Caco-2 (cell line): ENCODE measurements around the gene KDM2B. TPM values are rescaled to one million over a fixed set of nuclear protein-coding genes. Genes with fewer than 3 reads are reported as not detected.

Source experiments
- Bru-seq: library from RNA; stranded (reverse); fragments of 400-500 nt; gene quantifications from one replicate; lab custom pipeline; 2021; lab: Mats Ljungman, UMichigan
- BruChase-seq, 2 experiments: library from RNA; stranded (reverse); fragments of 400-500 nt; gene quantifications; one replicate each; lab custom pipeline; 2021; lab: Mats Ljungman, UMichigan
- BruUV-seq: library from RNA; stranded (reverse); fragments of 400-500 nt; replicated peaks from 2 replicates; lab custom pipeline; 2021; lab: Mats Ljungman, UMichigan
- CTCF ChIA-PET: fragments of 300-600 bp; sonication (Branson Sonifier 250); formaldehyde crosslinking; loops from one replicate; lab custom pipeline; 2022; ENCODE audit warnings: antibody characterized with exemption; lab: Charles Lee
- POLR2A ChIA-PET: fragments of 300-600 bp; sonication (Branson Sonifier 250); formaldehyde crosslinking; loops from one replicate; lab custom pipeline; 2022; ENCODE audit warnings: antibody characterized with exemption; lab: Charles Lee
- DNase-seq, 2 experiments: peaks; one replicate each; pipeline versions ENCODE4 v3.0.0 to v3.0.0-alpha.2; 2020 to 2022
- H3K27me3 ChIP-seq: replicated peaks from 2 replicates; pipeline ENCODE4 v1.6.0; 2011; ENCODE audit warnings: low read length; ENCODE audit not compliant: control insufficient read depth, insufficient read depth
- H3K36me3 ChIP-seq: 2 replicates; pipeline ENCODE4 v1.5.1; 2011; ENCODE audit warnings: low read length; ENCODE audit not compliant: control insufficient read depth, insufficient read depth
- H3K4me1 ChIP-seq: fragments of 250-450 bp; sonication (Bioruptor Pico); 2 replicates; pipeline ENCODE4 v1.5.1; 2020; ENCODE audit warnings: mild to moderate bottlenecking
- H3K4me3 ChIP-seq: 2 replicates; pipeline ENCODE4 v1.5.1; 2011; ENCODE audit warnings: low read depth, mild to moderate bottlenecking, control low read depth, low read length
- H3K9me3 ChIP-seq: fragments of 250-450 bp; sonication (Bioruptor Pico); 2 replicates; pipeline ENCODE4 v1.5.1; 2020; ENCODE audit warnings: mild to moderate bottlenecking, moderate library complexity
- H3K27ac Mint-ChIP-seq: one replicate; pipeline ENCODE4 v1.8.0; 2022; ENCODE audit warnings: mixed read lengths; ENCODE audit not compliant: unreplicated experiment
- H3K27me3 Mint-ChIP-seq: one replicate; pipeline ENCODE4 v1.8.0; 2022; ENCODE audit warnings: mixed read lengths; ENCODE audit not compliant: insufficient read depth, unreplicated experiment
- H3K36me3 Mint-ChIP-seq: one replicate; pipeline ENCODE4 v1.8.0; 2022; ENCODE audit warnings: mild to moderate bottlenecking, mixed read lengths; ENCODE audit not compliant: insufficient read depth, unreplicated experiment
- H3K4me1 Mint-ChIP-seq: one replicate; pipeline ENCODE4 v1.8.0; 2022; ENCODE audit warnings: low read depth, mixed read lengths; ENCODE audit not compliant: unreplicated experiment
- H3K4me3 Mint-ChIP-seq: one replicate; pipeline ENCODE4 v1.8.0; 2022; ENCODE audit warnings: mild to moderate bottlenecking, moderate library complexity, mixed read lengths; ENCODE audit not compliant: unreplicated experiment
- H3K9me3 Mint-ChIP-seq: one replicate; pipeline ENCODE4 v1.8.0; 2022; ENCODE audit warnings: mixed read lengths; ENCODE audit not compliant: unreplicated experiment
- CTCF ChIP-seq, 2 experiments: fragments of 200-600 bp in 1 of 2; IDR thresholded peaks; 1 replicate in 1 of 2; 2 replicates in 1 of 2; pipeline versions ENCODE4 v1.5.1 to v1.8.0; 2011 to 2022; ENCODE audit warnings: antibody characterized with exemption in 1 of 2, control low read depth in 1 of 2, inconsistent platforms in 1 of 2, low read depth in 1 of 2, low read length in 1 of 2, mild to moderate bottlenecking in 1 of 2, moderate library complexity in 1 of 2; ENCODE audit not compliant: insufficient read depth in 1 of 2, severe bottlenecking in 1 of 2, unreplicated experiment in 1 of 2
- intact Hi-C: fragments of 100-400 bp; cut with micrococcal nuclease; formaldehyde crosslinking; loops from one replicate; pipeline ENCODE4 v1.10.0; 2022; ENCODE audit not compliant: unreplicated experiment
- long read RNA-seq: library from polyadenylated mRNA; stranded (forward); transcript quantifications from one replicate; pipeline ENCODE4 v2.0.0, GENCODE V29; 2022
- total RNA-seq: library from RNA; stranded (reverse); gene quantifications from 2 replicates; pipeline ENCODE4 v1.2.3, GENCODE V29; 2022

The KDM2B gene
- 47.7 and 48.4 TPM in 2 replicates for total RNA-seq
- Bru-seq, nascent RNA, result percentile 62 among the genes with signal in this experiment
- percentile 60 among the genes with signal in this experiment for BruChase-seq, experiment 1, labeled RNA remaining after a 2-hour chase
- percentile 62 among the genes with signal in this experiment for BruChase-seq, experiment 2, labeled RNA remaining after a 6-hour chase
- long read RNA-seq, partial matches to known transcripts, result 3 of 32 reads
- long read RNA-seq, other reads (novel, unspliced or antisense), result 27 of 32 reads

DNA sequence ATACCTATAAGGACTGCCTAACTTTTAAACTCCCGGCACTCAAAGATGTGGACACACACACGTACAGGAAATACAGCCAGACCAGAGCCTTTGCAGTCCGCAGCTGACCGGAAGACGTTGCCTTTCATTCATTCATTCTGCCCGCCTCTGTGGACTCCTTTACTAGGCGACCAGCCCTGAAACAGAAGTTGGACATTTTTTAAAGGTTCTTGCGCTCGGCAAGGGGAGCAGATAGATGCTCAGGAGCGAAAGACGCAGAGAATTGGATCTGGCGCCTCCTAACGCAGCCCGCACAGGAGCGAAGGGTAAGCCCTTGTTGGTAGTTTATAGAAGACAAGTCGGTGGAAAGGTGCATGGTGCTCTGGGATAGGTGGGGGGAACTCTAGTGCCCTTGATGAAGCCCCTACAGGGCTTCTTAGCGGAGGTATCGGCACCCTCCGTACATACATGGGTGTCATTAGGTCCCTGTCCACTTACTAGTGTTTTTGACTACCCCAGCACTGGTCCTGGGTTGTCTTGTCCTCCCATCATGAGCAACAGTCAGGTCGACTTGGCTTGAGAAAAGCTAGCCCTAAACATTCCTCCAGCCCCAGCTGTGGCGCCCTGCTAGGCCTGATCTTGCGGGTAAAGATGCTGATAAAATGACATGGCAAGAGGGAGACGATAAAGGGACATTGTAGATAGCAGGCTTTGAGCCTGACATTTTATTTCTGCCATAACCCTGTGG, at the start of gene KDM2B:
Gene KDM2B (minus strand): TSS at position 65 of the 727 bp plus-strand sequence. CDS start 112 bp downstream, outside the sequence.
- ChIA-PET CTCF (interaction anchor here (0.9 to 1.9 kb wide), 3 partner anchors 29 to 88 kb away, joined by 9 to 16 read pairs (median 10); partner anchors contain the start of gene ORAI1), POLR2A (interaction anchor here (0.5 to 1.0 kb wide), 2 partner anchors 20 to 644 kb away, joined by 3 to 8 read pairs; no protein-coding TSS in a partner anchor)
- Histone ChIP-seq H3K4me1 (peaks cover 48% of the 10 kb centered on the region), H3K4me3 (peak within 1 kb of the TSS; percentile 76), H3K9me3 (no peaks in the 10 kb centered on the region), H3K36me3 (no peaks in the 10 kb centered on the region), H3K27me3 (no peaks in the 10 kb centered on the region)
- Mint-ChIP-seq H3K4me3 (peak within 1 kb of the TSS; percentile 93), H3K9me3 (no peaks in the 10 kb centered on the region), H3K27me3 (no peaks in the 10 kb centered on the region), H3K4me1 (peaks cover 11% of the 10 kb centered on the region), H3K36me3 (peaks cover 20% of the 10 kb centered on the region), H3K27ac (peak within 1 kb of the TSS; percentile 96)
- TF ChIP-seq CTCF (IDR thresholded peaks at IDR 0.05; ENCODE audit: insufficient read depth in 1 of 2, low read depth in 1 of 2, low read length in 1 of 2, severe bottlenecking in 1 of 2, unreplicated experiment in 1 of 2), result no peak
- no peak for DNase-seq
- no TSS peak for BruUV-seq
- intact Hi-C loops, result loop anchor here (2.0 to 5.0 kb wide), 2 partner anchors 28 to 211 kb away; partner anchors contain the start of gene RHOF

DNA sequence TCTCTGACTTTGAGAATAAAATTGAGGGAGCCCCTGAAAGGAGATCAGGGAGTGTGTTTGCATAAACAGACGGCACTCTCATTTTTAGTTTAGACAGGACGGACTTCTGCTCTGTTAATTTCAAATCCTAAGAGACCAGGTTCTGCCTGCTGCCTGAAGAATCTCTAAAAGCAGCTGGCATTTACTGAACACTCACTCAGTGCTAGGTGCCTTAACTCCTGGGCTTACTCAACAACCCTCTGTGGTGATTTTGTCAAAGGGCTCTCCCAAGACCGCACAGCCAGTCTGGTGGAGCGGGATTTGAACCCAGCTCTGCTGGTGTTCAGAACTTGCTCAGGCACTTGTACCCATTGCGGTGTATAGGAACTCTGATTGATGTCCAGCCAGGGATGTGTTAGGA, 47.7 kb upstream of the KDM2B start:
- intact Hi-C loops, result no loop called here
- POLR2A ChIA-PET, result interaction anchor here (0.6 to 2.2 kb wide), 2 partner anchors 14 to 41 kb away, joined by 6 to 11 read pairs; partner anchors contain the start of gene MORN3

More for the DNA sequence above, 47.7 kb upstream of the KDM2B start:
- H3K9me3 Mint-ChIP-seq, result no peaks in the 10 kb centered on the region
- peaks cover 30% of the 10 kb centered on the region for H3K36me3 Mint-ChIP-seq
- Histone ChIP-seq H3K9me3 (no peaks in the 10 kb centered on the region), H3K36me3 (peaks cover 2% of the 10 kb centered on the region), H3K4me3 (peak overlapping the region; percentile 86; the same call in 1 of the 2 replicates), H3K4me1 (peaks cover 25% of the 10 kb centered on the region), H3K27me3 (no peaks in the 10 kb centered on the region)
- no peak overlapping the region for H3K27ac Mint-ChIP-seq
- CTCF ChIA-PET, result interaction anchor here (3.1 kb wide), 1 partner anchor 40 kb away, joined by 30 read pairs; the partner anchor contains the start of gene MORN3
- H3K4me1 Mint-ChIP-seq, result peaks cover 11% of the 10 kb centered on the region
- H3K27me3 Mint-ChIP-seq, result no peaks in the 10 kb centered on the region
- TF ChIP-seq CTCF (IDR thresholded peaks at IDR 0.05; ENCODE audit: insufficient read depth in 1 of 2, low read depth in 1 of 2, low read length in 1 of 2, severe bottlenecking in 1 of 2, unreplicated experiment in 1 of 2), result no peak
- no peak overlapping the region for H3K4me3 Mint-ChIP-seq
- no peak for DNase-seq
- no TSS peak for BruUV-seq
